ENCODE measurements around the gene RTKN2. TPM values are rescaled to one million over a fixed set of nuclear protein-coding genes. Genes with fewer than 3 reads are reported as not detected.

Gene RTKN2
- polyA plus RNA-seq, 3 donors: 0.07 to 0.08 TPM; not detected in 1

DNA sequence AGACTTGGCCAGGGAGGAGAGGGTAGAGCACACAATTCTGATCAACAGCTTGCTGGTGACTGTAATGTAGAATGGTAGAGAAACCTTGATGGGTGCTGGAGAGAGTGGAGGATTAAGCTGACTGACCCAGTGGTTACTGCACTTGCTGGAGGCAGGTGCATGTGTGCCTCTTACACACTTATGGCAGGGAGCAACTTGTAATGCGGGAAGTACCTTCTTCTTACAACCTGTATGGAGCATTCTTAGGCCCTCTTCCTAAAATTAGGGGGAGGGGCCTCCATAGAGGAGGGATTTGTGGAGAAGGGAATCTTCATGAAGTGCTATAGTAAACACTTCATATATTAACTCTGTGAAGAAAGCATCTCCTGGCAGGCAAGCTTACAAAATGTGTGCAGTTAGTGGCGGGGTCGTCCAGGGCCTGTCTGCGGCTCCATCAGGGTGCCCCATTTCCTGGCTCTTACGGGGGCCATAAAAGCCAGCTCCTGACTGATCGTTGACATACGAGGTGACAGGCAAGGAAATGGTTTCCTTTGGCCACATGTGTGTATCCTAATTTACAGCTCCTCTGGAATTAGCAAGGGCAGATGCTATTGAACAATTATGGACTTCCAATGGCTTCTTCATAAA lies 113.5 kb downstream of the RTKN2 start:
- no peak overlapping the region for H3K27ac ChIP-seq (ENCODE audit: low read depth, low read length)
- 81 to 84% (median 84%) methylated on average over 7 of the region's 7 CpGs for WGBS, 3 donors

DNA sequence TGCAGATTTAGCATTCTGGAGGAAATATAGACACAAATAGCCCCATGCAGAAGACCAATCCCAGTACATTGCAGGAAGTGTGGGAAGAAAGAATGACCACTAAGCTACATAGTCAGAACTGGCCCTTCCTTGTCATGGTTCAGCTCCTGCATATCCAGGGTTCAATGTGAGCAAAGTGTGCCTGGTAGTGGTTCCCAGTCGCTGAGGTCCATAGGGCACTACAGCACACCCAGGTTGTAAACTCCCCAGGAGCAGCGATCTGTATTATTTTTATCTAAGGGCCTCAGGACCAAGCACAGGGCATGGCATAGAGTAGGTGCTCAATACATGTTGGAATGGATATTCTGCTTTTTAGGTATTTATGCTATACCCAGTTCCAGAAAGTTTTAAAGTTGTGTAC lies 114.4 kb downstream of the RTKN2 start:
- 87 to 97% (median 90%) methylated on average over 2 of the region's 2 CpGs for WGBS, 3 donors
- no peak overlapping the region for H3K27ac ChIP-seq (ENCODE audit: low read depth, low read length)

DNA sequence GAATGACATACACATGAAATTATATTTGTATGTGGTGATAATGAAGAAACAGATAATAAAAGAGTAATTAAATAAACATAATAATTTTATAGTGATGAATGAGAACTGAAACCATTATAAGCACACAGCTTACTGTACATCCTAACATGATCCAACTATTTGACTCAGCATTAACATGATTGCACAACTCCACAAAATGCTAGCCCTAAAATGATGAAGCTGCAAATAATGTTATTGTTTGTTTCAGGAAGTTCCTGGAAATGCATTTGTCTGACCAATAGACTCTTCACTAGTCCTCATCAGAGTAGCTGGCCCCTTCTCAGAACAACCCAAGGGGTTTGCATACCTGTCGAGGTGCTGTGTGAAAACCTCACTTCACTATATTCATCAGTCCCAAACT lies 115.5 kb downstream of the RTKN2 start:
- H3K27ac ChIP-seq (ENCODE audit: low read depth, low read length): no peak overlapping the region
- 90 to 96% (median 95%) methylated on average over 1 of the region's 1 CpG for WGBS, 3 donors

DNA sequence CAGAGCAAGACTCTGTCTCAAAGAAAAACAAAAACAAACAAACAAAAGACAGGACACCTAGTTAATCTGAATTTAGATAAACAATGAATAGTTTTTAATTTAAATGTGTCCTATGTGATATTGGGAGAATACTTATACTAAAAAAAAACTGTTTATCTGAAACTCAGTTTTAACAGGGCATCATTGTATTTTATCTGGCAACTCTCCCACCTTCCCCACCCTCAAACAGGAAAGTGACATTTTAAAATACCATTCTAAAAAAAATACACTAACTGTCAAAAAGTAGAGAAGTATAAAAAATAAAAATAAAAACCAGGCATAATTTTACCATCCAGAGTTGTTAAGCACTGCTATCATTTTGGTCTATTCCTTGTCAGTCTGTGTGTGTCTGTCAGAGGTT lies 119.0 kb downstream of the RTKN2 start:
- no peak overlapping the region for H3K27ac ChIP-seq (ENCODE audit: low read depth, low read length)

DNA sequence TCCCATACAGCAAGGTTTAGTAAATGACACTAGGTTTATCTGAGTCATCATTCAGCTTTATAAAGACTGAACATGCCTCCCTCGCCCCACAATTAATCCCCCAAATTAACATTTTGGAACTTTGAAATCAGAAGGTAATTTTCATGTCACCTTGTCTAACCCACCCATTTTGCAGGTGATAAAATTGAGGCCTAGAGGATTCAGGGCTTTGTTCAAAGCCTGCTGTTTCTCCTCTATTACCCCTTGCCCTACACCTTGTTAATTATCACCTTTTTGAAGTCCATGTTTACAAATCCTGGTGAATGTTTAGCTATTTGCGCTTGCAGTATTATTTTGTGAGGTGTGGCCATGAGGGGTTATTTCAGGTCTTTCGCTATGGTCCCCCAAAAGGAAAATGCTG lies 120.5 kb downstream of the RTKN2 start:
- 80 to 96% (median 85%) methylated on average over 3 of the region's 3 CpGs for WGBS, 3 donors
- no peak overlapping the region for H3K27ac ChIP-seq (ENCODE audit: low read depth, low read length)

DNA sequence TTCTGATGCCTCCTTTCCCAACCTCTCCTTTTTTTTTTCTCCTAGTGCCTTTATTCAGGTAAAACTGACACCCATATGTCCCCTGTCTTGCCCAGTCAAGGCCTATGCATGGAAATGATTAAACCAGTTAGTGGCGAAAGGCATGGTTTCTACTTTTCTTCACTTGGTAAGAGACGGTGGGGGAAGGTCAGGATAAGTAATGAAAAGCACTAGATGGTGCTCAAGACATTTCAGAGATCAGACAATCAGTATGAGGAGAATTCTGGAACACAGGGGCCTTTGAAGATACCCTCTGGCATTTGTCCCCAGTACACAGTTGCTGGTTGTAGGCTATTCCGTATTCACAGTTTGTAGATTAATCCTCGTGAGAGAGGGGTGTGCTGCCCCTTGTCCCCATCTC lies 121.2 kb downstream of the RTKN2 start:
- no peak overlapping the region for H3K27ac ChIP-seq (ENCODE audit: low read depth, low read length)
- WGBS, 3 donors: 88 to 97% (median 96%) methylated on average over 4 of the region's 4 CpGs

DNA sequence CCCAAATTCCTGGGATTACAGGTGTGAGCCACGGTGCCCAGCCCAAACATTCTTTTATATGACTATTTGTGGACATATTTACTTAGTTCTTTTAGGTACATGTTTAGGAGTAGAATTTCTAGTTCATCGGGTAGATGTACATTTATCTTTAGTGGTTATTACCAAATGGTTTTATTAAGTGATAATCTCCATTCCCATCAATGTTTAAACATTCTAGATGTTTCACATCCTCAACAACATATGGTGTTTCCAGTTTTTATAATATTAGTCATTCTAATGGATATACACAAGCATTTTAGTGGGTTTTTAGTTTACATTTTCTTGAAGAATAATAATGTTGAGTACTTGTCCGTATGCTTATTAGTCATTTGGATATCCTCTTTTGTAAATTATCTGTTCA lies 131.7 kb downstream of the RTKN2 start:
- WGBS, 3 donors: 82 to 96% (median 91%) methylated on average over 3 of the region's 3 CpGs

DNA sequence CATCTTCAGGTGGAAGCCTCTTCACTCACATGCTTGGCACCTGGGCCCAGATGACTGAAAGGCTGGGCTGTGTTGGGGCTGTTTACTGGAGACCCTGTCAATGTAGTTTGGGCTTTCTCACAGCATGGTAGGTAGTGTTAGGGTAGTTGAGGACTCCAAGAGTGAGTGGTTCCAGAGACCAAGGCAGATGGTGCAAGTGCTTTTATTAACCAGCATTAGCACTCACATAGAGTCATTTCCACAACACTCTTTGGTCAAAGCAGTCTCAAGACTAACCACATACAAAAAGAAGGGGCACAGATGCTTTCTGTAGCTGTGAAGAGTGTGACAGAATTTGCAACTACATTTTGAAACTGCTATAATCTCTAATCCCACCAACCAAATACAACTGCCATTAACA lies 135.0 kb downstream of the RTKN2 start:
- no peak overlapping the region for H3K27ac ChIP-seq (ENCODE audit: low read depth, low read length)

More for the DNA sequence above, 131.7 kb downstream of the RTKN2 start:
- H3K27ac ChIP-seq (ENCODE audit: low read depth, low read length): no peak overlapping the region

Other genes with a start within 250 kb of the RTKN2 start
- under 1 TPM; 0.03 to 0.11 (median 0.08) TPM for gene ZNF365, start 105.5 kb upstream of the RTKN2 start, polyA plus RNA-seq